ENCODE results near the gene RFX8.

Gene RFX8

DNA sequence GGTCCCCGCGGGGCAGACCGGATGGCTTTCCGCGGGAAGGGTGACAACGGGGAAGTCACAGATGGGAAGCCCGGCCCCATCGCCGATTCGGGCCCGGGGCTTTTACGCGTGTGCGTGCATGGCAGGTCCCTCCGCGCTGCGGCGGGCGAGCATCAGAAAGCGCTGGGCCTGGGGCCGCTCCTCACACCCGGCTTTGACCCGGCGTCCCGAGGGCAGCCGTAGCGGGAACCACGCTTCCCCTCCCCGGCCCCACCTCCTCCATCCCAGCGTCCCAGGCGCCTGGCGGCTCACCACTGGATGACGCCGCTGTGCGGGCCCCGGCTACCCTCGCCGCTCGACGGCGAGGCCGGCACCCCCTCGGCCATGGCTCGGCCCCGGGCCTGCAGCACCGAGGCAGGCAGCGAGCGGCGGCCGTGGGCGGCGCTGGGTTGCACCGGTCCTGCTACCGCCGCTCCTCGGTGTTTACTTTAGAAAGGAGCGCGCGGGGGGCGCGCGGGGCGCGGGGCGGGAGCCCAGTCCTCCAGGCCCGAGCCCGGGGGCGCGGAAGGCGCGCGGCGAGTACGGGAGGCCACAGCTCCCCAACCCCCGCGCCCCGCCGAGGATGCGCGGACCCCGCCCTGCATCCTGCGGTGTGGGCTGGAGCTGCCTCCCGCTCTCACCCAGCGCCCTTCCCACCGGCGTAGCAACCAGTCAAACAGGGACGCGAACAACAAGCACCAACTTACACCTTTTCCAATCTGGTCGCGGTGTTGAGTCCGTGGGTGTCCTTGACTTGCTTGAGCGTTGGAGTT, 806 bp downstream of the RFX8 start:
- Histone ChIP-seq H3K4me3 (ENCODE audit: low read depth, low read length) (peak overlapping the region; percentile 34), H3K27ac (peak overlapping the region; percentile 52), H3K79me2 (no peaks in the 10 kb centered on the region), H3K9me3 (ENCODE audit: control insufficient read depth, low read length) (no peaks in the 10 kb centered on the region), H3K36me3 (ENCODE audit: control insufficient read depth, insufficient read depth, low read length) (no peaks in the 10 kb centered on the region), H3K27me3 (ENCODE audit: control insufficient read depth, insufficient read depth, low read length) (no peaks in the 10 kb centered on the region), H3K4me2 (ENCODE audit: low read length) (peak overlapping the region; percentile 78), H3K9ac (no peak overlapping the region), H2AFZ (peak overlapping the region; percentile 82), H3K4me1 (no peaks in the 10 kb centered on the region)
- TF ChIP-seq, protein P1, sequence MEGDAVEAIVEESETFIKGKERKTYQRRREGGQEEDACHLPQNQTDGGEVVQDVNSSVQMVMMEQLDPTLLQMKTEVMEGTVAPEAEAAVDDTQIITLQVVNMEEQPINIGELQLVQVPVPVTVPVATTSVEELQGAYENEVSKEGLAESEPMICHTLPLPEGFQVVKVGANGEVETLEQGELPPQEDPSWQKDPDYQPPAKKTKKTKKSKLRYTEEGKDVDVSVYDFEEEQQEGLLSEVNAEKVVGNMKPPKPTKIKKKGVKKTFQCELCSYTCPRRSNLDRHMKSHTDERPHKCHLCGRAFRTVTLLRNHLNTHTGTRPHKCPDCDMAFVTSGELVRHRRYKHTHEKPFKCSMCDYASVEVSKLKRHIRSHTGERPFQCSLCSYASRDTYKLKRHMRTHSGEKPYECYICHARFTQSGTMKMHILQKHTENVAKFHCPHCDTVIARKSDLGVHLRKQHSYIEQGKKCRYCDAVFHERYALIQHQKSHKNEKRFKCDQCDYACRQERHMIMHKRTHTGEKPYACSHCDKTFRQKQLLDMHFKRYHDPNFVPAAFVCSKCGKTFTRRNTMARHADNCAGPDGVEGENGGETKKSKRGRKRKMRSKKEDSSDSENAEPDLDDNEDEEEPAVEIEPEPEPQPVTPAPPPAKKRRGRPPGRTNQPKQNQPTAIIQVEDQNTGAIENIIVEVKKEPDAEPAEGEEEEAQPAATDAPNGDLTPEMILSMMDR (IDR thresholded peaks at IDR 0.05) = no peak

DNA sequence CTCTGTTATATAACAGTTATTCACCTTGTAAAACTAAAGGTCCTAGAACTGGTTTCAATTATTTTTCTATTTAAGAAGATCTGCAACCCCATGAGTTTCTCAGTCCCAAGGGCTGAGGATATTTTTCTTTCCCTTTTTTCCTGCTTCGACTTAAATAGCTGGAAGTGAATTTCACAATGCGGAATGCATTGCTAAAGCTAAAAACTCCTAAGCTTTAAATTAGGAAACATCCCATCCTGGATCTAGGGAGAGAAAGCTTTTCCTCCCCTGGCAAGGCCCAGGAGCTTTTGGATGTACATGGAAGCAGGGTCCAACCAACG, 1.4 kb downstream of the RFX8 start:
- H3K4me3 ChIP-seq (ENCODE audit: low read depth, low read length) = peak overlapping the region; percentile 34
- H3K27me3 ChIP-seq (ENCODE audit: control insufficient read depth, insufficient read depth, low read length) = no peaks in the 10 kb centered on the region
- H3K27ac ChIP-seq = peak overlapping the region; percentile 52
- no peaks in the 10 kb centered on the region for H3K79me2 ChIP-seq
- H3K36me3 ChIP-seq (ENCODE audit: control insufficient read depth, insufficient read depth, low read length) = no peaks in the 10 kb centered on the region
- H2AFZ ChIP-seq = peak overlapping the region; percentile 82
- TF ChIP-seq, protein P1 (IDR thresholded peaks at IDR 0.05) = no peak
- H3K9ac ChIP-seq = no peak overlapping the region
- no peaks in the 10 kb centered on the region for H3K9me3 ChIP-seq (ENCODE audit: control insufficient read depth, low read length)
- H3K4me2 ChIP-seq (ENCODE audit: low read length) = peak overlapping the region; percentile 78
- no peaks in the 10 kb centered on the region for H3K4me1 ChIP-seq

DNA sequence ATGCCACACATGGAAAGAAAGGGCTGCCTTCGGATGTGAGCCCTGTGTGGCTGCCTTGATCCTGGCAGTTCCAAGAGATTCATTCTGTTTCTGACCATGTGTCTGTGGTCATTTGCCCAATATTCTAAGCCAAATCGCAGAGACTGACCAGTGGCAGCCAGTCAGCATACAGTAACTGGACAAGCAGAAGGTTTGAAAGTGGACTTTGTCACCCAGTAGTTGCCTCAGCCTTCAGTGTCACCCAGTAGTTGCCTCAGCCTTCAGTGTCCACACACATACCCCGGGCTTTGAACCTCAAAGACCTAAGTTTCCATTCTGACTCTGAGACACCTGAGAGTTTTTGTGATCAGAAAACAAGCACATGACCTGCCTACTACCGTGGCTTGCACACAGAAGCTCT, 5.0 kb downstream of the RFX8 start:
- TF ChIP-seq, protein P1 (IDR thresholded peaks at IDR 0.05) = no peak
- Histone ChIP-seq H2AFZ (no peak overlapping the region), H3K9me3 (ENCODE audit: control insufficient read depth, low read length) (no peaks in the 10 kb centered on the region), H3K4me3 (ENCODE audit: low read depth, low read length) (no peak overlapping the region), H3K4me1 (no peaks in the 10 kb centered on the region), H3K4me2 (ENCODE audit: low read length) (no peak overlapping the region), H3K27me3 (ENCODE audit: control insufficient read depth, insufficient read depth, low read length) (no peaks in the 10 kb centered on the region), H3K9ac (no peak overlapping the region), H3K79me2 (no peaks in the 10 kb centered on the region), H3K27ac (no peak overlapping the region), H3K36me3 (ENCODE audit: control insufficient read depth, insufficient read depth, low read length) (no peaks in the 10 kb centered on the region)

DNA sequence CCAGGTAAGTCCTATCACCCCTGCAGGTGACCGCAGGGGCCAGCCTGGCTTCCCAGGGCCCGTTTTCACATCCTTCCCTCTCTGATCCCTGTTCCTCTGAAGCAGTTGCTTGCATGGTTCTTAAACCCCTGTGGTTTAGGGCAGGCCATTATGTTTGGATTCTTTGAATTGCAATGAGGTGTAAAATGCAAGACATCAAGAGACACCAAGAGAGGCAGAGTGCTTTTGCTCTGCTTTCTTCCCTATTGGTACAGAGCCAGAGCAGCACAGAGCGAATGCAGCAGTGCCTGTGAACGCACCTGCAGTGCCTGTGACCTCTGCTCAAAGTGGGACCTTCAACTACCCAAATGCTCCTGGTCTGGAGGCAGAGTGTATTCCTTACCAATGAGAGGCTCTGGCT, 7.6 kb downstream of the RFX8 start:
- H3K4me3 ChIP-seq (ENCODE audit: low read depth, low read length) = no peak overlapping the region
- H2AFZ ChIP-seq = no peak overlapping the region
- no peaks in the 10 kb centered on the region for H3K36me3 ChIP-seq (ENCODE audit: control insufficient read depth, insufficient read depth, low read length)
- no peaks in the 10 kb centered on the region for H3K79me2 ChIP-seq
- H3K9me3 ChIP-seq (ENCODE audit: control insufficient read depth, low read length) = no peaks in the 10 kb centered on the region
- no peak overlapping the region for H3K4me2 ChIP-seq (ENCODE audit: low read length)
- H3K9ac ChIP-seq = no peak overlapping the region
- no peaks in the 10 kb centered on the region for H3K27me3 ChIP-seq (ENCODE audit: control insufficient read depth, insufficient read depth, low read length)
- no peak overlapping the region for H3K27ac ChIP-seq
- no peaks in the 10 kb centered on the region for H3K4me1 ChIP-seq
- TF ChIP-seq, protein P1 (IDR thresholded peaks at IDR 0.05) = no peak

DNA sequence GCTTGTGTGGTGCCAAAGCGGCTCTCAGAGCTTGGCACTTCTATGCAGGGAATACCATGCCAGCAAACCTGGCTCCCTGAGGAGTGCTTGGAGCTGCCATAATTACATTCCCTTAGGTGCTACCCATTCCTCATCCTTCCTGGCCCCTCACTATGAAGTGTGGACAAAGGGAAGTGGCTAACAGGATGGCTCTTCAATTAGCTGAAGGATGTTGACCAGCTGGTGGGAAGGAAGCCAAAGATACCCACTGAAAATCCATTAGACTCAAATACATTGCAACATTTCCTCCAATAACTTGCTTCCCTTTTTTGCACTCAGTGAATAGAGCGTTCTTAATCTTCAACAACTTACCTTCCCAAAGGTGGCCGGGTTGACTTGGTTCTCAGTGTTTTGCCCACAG, 8.5 kb downstream of the RFX8 start:
- Histone ChIP-seq H3K79me2 (no peaks in the 10 kb centered on the region), H3K27ac (no peak overlapping the region), H3K36me3 (ENCODE audit: control insufficient read depth, insufficient read depth, low read length) (no peaks in the 10 kb centered on the region), H3K27me3 (ENCODE audit: control insufficient read depth, insufficient read depth, low read length) (no peaks in the 10 kb centered on the region), H3K4me3 (ENCODE audit: low read depth, low read length) (no peak overlapping the region), H3K4me1 (no peaks in the 10 kb centered on the region), H2AFZ (no peak overlapping the region), H3K9me3 (ENCODE audit: control insufficient read depth, low read length) (no peaks in the 10 kb centered on the region), H3K4me2 (ENCODE audit: low read length) (no peak overlapping the region), H3K9ac (no peak overlapping the region)
- TF ChIP-seq, protein P1 (IDR thresholded peaks at IDR 0.05) = no peak

Measured in parathyroid adenoma (tissue), 2 donors.